ENCODE measurements around the gene FIBCD1.

The FIBCD1 gene

DNA sequence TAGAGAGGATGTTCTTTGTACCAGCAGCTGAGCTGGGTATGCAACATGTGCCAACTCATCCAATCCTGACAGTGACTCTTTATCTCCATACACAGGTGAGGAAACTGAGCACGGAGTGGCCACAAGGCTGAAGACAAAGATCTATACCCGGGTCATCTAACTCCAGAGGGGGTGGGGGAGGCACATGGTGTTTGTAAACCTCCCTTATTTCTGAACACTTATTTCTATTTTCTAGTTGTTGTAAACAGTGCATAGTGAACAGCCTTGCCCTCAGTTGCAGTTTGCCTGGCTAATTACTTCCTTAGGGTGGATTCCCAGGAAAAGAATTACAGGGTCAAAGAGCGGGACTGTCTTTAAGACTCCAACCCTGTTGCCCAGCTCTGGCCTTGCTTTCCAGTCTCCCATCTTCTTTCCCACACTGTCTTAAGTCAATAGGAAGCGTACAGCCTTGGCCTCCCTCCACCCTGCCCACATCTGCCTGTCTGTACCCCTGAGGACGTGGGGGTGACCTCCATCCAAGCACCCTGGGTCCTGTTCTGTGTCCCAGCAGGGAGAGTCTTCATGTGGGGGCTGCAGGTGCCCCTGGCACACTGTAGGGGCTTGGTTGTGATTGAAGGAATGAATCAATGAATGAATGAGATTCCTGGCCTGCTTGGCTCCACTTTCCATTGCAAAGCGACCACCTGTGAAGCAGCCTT lies 13.2 kb upstream of the FIBCD1 start:
- no peak for DNase-seq (ENCODE audit: low spot score)

DNA sequence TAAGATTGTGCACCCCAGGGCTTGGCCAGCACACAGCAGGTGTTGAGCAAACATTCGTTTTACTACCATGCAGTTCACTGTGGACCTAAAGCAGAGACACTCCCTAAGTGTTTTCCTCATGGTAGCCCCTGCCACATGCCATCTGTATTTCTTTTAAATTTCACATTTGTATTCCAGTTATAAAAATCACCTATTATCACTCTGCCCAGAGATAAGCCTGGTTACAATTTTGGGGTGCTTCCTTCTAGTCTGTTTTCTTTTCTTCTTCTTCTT lies 10.9 kb upstream of the FIBCD1 start:
- no peak for DNase-seq (ENCODE audit: low spot score)

DNA sequence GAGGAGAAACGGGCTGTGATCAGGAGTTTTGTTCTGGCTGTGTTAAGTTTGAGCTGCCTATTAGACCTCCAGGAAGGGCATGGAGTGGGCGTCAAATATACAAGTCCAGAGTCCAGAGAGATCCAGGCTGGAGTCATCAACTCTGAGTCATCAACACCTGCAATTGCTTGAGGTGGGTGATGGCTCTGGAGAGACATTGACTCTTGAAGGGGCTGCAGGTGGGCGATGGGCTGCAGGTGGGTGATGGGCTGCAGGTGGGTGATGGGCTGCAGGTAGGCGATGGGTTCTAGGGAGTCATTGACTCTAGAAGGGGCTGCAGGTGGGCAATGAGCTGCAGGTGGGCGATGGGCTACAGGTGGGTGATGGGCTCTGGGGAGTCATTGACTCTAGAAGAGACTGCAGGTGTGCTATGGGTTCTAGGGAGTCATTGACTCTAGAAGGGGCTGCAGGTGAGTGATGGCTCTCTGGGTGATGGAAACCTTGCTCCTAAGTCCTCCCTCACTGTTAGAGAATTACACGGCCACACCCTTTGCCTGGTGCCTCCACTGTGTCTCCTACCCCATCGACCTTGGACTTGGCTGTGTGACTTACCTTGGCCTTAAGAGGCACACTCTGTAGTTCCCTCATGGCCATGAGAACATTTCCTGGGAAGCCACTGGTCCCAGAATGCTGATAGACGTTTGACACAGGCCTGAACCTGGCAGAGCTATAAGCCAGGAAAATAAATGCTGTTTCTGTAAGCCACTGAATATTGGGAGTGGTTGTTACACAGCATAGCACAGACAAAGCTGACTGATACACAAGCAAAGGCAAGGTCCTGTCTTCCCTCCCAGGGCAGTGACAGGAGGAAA lies 10.4 kb upstream of the FIBCD1 start:
- DNase-seq (ENCODE audit: low spot score), result no peak

DNA sequence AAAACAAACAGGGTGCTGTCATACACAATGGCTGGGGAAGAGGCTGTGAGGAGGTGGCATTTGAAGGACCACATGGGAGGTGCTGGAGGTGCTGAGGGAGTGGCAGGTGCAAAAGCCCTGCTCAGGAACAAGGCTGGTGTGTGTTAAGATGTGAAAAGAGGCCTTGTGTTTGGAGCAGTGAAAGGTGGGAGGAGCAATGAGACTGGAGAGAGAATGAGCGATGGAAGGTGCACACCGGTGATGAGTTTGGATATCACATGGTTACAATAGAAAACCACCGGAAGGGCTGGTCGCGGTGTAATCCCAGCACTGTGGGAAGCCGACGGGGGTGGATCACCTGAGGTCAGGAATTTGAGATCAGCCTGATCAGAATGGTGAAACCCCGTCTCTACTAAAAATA lies 9.2 kb upstream of the FIBCD1 start:
- no peak for DNase-seq (ENCODE audit: low spot score)

DNA sequence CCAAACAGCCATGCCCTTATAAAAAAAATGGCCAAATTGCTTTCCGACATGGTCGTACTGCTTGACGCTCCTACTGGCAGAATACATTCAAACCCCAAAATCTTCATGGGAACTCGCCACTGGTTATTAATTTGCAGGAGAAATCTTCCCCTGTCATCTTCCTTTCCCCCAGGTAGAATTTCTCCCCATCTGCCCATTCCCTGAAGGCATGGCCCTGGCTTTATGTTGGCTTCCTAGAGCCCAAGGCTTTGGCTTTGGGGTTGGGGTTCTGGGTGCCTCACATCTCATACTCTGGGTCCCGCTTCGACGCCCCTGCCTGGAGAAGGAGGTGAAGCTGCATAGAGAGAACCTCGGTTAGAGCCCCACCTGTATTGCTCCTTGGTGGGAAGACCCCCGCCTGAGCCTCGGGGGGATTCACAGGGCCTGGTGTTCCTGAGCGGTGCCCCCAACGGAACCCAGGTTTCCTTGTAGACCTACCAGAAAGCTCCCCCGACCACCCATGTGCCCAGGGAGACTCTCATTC lies 8.6 kb upstream of the FIBCD1 start:
- DNase-seq (ENCODE audit: low spot score), result no peak

DNA sequence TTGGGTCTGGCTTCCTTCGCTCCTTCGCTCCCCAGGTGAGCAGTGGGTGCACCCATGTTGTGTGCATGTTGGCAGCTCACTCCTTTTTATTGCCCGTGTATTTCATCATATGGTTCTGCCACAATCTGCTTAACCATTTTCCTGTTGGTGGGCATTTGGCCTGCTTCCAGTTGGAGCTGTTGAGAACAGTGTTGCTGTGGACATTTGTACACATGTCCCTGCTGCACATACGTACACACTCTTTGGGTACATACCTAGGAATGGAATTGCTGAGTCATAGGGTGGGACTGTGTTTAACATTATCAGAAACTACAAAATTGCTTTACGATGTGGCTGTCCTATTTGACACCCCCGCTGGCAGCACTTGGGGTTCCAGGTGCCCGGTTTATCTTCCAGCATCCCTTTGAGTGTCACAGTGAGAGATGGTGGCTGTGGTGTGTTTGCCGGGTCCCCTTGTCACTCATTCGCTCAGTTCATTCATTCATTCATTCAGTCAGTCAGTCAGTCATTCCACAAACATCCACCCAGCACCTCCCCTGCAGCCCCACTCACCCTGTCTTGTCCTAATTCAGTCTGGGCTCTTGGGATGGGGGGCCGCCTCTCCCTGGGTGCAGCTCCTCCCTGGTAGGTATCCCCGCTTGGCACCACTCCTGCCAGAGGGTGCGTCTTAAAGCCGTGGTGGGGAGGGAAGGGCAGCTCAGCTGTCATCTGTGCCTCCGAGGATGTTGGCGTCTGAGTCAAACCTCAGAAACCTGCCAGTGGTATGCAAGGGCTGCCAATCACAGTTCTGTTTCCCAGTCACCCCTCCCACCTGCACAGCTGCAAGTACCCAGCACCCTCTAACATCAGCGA lies 7.9 kb upstream of the FIBCD1 start:
- DNase-seq (ENCODE audit: low spot score), result no peak

DNA sequence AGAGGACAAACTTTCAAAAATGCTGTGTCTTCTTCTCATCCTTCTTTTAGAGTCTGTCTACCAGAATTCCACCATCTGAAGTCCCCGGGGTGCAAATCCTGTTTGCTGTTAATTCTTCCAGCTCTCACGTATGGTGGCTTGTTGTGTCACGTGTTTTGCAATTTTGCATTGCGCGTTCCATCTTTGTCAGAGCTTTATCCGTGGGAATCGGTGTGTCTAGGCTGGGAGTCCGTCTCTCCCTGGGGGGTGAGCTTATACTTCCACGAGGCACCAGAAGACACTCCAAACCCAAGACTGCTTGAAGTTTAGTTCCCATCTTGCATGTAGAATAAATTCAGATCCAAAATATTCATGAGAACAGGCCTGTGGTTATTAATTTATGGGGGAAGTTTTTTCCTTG lies 6.1 kb upstream of the FIBCD1 start:
- no peak for DNase-seq (ENCODE audit: low spot score)

DNA sequence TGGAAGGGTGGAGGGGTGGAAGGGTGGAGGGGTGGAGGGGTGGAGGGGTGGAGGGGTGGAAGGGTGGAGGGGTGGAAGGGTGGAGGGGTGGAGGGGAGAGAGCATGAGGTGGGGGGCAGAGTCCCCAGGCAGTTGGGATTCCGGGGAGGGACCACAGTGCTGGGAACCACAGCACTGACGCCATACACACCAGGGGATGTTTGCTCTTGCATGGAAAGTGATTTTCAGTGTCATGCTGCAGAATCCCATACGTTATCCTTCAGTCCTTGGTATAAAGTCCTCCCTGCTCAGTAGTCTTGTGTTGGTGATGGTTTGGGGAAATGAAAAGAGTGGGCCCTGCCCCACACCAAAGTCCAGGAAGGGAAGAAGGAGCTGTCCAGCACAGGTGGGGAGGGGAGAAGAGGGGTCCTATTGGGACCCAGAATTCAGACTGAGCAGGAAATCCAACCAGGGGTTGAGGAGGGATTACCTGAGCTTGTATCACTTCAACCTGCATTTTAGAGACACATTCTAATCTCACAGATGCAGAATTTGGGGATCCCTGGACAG lies 5.5 kb upstream of the FIBCD1 start:
- no peak for DNase-seq (ENCODE audit: low spot score)

DNA sequence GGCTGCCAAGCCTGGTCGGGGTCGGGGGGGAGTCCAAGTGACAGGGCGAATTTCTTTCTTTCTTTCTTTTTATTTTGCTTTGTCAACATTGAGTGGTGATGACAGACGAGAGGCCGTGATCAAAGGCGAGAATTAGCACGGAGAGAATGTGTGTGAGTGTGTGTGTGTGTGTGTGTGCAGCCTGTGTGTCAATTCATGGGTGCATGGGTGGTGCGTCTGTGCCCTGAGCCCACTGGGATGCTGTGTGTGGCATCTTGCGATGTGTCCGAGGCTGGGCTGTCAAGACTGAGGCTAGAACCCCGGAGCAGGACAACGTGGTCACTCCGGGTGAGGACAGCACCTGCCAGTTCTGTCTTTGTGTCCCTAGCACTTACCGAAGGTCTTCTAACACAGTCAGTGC lies 4.7 kb upstream of the FIBCD1 start:
- no peak for DNase-seq (ENCODE audit: low spot score)

DNA sequence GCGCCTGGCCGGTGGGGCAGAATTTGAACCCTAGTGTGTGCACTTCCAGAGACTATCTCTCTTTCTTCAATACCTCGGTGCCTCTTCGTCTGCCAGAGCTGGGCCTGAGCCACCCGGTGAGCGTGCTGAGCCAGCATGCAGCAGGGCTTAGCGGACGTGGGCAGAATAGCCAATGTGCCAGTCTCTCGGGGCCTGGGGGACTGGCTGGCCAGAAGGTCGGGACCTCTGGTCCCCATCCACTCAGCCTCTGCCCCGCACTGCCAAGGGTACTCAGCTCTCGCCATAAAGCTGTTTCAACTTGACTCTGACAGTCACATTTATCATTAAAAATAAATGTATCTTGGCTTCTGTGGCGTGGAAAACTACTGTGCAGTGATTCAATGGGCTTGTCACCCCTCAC lies 4.2 kb upstream of the FIBCD1 start:
- DNase-seq (ENCODE audit: low spot score), result no peak

DNA sequence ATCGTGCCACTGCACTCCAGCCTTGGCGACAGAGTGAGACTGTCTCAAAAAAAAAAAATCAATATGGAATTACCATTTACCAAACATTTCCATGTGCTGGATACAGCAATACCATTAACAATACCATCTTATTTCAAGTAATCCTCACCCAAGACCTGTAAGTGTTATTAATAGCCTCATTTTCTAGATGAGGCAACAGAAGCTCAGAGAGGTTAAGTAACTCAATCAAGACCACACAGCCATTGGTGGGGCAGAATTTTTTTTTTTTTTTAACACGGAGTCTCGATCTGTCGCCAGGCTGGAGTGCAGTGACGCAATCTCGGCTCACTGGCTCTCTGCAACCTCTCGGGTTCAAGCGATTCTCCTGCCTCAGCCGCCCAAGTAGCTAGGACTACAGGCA lies 3.6 kb upstream of the FIBCD1 start:
- no peak for DNase-seq (ENCODE audit: low spot score)

DNA sequence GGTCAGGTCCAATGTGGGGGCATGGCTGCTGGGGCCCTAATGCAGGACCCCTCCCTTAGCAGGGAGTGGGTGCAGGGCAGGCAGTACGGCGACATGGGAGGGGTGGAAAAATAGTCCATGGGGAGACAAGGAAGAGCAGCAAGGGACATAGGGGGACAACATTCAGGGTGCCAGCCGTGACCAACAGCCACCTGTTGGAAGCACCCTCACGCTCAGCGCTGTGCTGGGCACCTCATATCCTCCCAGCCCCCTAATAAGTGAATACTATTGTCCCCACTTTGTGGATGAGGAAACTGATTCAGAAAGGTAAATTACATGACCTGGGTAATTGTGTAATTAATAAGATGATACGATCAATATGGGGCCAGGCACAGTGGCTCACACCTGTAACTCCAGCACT lies 3.0 kb upstream of the FIBCD1 start:
- no peak for DNase-seq (ENCODE audit: low spot score)

DNA sequence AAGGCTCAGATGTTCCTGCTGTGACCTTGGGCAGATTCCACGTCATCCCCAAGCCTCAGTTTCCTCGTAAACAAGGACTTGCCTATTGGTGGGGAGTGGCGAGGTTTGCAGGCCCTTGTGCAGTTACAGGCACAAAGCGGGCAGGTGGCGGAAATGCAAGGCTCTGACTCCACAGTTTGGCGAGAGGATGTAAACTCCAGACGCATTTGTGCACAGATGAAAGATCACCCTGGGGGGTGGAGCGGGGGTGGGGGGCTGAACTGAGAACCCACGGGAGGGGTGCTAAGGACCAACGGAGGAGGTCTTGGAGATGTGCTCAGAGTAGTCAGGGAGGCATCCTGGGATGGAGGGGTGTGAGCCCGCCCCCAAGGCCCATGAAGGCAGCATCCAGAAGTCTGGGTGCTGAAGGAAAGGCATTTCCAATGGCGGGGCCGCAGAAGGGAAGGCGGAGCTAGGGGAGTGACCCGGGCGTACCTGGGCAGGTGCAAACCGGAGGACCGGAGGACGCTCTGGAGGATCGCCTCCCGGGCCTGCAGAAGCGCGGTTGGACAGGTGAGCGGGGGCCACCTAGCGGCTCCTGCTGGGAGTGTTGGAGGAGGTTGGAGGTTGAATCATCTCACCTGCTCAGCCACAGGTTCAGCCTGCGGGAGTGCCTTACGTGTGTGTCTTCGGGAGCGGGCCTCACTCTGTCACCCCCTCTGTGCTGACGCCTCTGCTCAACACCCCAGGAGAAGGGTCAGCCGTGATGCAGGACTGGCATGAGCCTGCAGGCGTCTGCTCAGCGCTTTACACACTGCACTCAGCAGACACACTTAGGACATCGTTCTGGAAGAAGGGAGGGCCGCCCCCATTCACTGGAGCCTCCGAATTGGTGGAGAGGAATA lies 1.9 kb upstream of the FIBCD1 start:
- DNase-seq (ENCODE audit: low spot score), result peak; percentile 61

DNA sequence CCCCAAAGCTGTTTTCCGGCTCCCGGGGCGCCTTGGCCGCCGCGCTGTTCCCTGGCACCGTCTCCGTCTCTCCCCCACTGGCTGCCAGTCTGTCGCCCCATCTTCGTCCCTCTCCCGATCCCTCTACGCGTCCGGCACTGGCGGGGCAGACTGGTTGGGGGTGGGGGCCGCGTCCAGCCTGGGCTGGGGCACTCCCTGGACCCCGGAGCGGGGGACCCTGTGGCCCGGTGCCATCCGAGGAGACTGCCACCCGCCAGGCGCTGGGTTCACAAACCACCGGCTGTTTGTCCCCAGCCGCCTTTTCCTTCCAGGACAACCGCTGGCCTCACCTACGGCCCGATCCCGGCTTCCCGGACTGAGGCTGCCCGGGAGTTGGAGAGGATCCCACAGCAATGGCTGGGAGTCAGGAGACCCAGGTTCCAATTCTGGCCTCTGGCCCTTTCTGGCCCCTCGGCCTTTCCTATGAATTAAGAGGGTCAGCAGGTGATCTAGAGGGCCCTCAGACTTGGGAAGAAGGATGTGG lies 1.0 kb upstream of the FIBCD1 start:
- DNase-seq (ENCODE audit: low spot score), result no peak

DNA sequence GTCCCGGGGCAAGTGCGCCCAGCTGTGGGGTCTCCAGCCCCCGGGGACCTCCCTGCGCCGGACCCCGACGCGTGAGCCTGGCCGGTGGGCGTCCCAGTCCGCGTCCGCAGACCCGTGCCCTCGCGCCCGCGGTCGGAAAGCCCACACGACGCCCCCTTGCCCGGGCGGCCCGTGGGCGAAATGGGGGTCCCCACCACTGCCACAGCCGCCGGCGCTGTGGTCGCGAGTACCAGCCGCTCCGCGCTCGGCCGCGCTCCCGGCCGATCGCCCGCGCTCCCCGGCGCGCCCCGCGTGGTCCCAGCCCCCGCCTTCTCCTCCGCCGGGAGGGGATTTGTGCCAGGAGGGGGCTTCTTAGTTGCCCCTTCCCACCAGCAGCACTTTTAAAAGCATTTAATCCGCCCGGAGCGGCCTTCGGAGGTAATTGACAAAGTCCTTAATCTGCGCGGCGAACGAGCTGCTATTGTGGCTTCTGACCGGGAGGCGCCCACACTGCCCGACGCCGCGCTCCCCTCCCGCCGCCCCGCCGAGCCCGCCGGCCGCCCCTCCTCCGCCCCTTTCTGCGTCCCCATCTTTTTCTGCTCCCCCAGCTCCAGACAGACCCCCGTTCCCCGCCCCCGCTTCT lies 469 bp upstream of the FIBCD1 start:
- no peak for DNase-seq (ENCODE audit: low spot score)

DNA sequence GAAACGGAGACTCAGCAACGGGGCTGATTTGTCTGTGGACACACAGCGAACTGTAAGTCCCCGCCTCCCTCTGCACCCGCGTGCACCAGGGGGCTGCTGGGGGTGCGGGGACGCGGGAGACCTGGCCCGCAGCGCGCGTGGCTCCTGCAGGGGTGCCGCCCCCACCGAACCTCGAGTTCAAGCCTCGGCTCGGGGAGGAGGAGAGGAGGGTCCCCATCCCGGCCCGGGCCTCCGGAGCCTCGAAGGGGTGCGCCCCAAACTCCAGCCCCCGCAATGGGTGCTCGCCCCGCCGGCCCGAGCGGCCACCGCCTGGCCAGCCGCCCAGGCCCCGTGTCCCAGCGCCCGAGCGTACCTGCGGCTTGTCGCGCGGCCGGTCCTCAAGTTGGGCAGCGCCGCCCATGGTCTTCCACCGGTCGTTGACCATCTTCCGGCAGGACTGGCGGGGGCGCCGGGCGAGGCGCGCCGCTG lies 829 bp downstream of the FIBCD1 start:
- DNase-seq (ENCODE audit: low spot score), result no peak

DNA sequence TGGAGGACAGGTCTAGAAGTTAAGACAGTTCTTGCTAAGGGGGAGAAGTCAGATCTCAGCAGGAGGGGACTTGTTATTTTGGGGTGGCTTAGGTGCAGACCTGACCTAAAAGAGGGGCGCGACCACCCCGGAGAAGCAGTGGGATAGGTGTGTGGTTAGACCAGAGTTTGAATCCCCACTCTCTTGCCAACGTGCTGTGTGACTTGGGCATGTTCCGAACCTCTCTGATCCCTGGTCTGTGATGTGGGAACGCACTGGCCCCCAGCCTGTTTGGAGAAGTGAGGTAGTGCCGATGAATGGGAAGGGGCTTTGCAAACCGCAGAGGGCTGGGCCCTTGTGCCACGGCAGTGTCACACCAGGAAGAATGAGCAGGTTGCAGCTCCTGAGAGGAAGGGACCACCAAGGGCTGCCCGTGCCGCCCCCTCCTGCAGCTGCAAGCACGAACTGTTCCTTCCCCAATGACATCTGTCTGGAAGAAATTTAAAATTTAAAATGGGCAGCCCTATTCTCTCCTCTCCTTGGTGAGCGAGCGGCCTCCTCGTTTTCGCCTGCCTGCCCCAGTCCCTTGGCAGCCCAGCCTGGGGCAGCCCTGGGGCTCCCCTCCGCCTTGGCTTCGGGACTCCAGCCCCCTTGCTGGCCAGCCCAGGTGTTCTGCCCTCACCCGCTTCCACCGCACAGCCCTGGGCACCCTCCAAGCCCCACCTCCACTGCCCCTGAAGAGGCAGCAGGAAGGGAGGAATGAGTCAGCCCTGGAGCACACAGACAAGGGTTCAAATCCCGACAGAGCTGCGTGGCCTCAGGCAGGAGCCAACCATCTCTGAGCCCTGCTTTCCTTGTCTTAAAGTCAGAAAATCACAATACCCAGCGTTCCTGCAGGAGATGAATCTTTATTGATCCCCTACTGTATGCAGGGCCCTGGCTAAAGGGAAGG lies 1.6 kb downstream of the FIBCD1 start:
- no peak for DNase-seq (ENCODE audit: low spot score)

DNA sequence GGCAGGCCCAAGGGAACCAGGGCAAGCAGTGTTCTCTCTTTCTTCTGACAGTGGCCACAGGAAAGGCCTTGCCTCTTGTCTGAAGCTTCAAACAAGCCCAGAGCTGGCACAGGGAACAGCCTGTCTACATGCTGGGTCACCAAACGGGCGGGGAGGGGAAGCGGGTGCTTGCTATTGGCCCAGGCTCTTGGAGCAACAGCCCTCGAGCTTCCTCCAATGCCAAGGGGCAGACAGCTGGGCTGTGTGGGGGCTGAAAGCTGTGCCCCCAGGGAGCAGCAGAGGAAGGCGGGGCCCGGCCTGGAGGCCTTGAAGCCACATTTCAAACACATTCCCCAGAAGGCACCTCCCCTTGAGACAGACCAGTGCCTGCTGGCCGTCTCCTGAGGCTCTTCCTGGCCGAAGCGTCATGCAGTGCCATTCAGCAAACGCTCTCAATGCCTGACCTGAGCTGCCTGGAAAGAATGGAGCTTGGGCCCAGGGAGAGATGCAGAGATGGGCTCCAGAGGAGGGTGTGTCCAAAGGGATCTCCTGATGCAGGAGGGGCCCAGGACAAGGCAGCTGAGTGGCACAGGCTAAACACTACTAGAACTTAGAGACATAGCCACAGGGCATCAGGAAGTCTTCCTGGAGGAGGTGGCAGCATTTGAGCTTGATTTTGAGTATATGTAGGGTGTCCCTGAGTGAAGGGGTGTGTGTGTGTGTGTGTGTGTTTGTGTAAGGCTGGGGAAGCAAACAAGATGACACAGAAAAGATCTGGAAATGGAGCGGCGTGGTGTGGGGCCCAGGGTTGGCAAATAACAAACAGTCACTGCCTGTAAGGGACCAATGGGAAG lies 2.5 kb downstream of the FIBCD1 start:
- DNase-seq (ENCODE audit: low spot score), result no peak

All from CD4-positive, alpha-beta T cell treated with Interleukin-6 at 100 ng/mL for 8 hours (primary cell).